ENCODE data around the gene RBFA. TPM values are rescaled to one million over a fixed set of nuclear protein-coding genes. Genes with fewer than 3 reads are reported as not detected.

RBFA gene
- total RNA-seq, 1 experiment from 2014 or later, result 45.3 TPM

DNA sequence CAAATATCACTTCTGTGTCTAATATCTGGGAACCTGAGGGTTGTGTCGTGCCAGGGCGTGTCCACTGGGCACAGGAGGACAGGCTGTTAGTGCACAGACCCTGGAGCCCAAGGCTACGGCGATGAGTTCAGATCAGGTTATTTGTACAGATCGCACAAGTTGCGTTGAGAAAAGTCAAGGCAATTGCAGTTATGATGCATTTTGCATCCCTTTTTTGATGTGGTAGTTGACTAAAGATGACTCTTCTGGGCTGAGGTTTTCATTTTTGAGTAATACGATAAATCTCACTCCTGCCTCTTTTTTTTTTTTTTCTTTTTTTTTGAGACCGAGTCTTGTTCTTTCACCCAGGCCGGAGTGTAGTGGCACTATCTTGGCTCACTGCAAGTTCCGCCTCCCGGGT is 7.2 kb downstream of the RBFA start:
- H2AFZ ChIP-seq (ENCODE audit: low read depth, low read length, poor library complexity, severe bottlenecking), result no peak overlapping the region
- intact Hi-C loops (cut with micrococcal nuclease), result no loop called here
- H3K9me3 ChIP-seq (ENCODE audit: control insufficient read depth in 1 of 2, insufficient read depth in 1 of 2, low read depth in 1 of 2, low read length in 2 of 2), result no peaks in the 10 kb centered on the region
- ATAC-seq (no peak), DNase-seq (ENCODE audit: low read depth, low spot score) (no peak)
- peaks cover 13 to 50% of the 10 kb centered on the region in 2 experiments; a peak in 3 of 4 replicates for H3K36me3 ChIP-seq (ENCODE audit: control insufficient read depth in 1 of 2, insufficient read depth in 2 of 2, low read length in 2 of 2)
- no peak overlapping the region for H3K9ac ChIP-seq (ENCODE audit: low read length)
- CTCF ChIA-PET, result no interaction called here
- H4K20me1 ChIP-seq (ENCODE audit: insufficient read depth), result no peaks in the 10 kb centered on the region
- H3K4me2 ChIP-seq (ENCODE audit: low read length), result no peak overlapping the region
- H3K4me1 ChIP-seq (ENCODE audit: control insufficient read depth in 1 of 2, insufficient read depth in 2 of 2, low read length in 2 of 2), result no peaks in the 10 kb centered on the region
- BruUV-seq (replicated peaks), result no TSS peak
- no peaks in the 10 kb centered on the region for H3K27me3 ChIP-seq (ENCODE audit: insufficient read depth, low read length)
- RAD21 ChIA-PET (ENCODE audit: low non-redundant PET in 1 of 2, low total read pairs in 2 of 2, uncharacterized antibody in 2 of 2, unreplicated experiment in 2 of 2), result no interaction called here
- no peak overlapping the region for H3K27ac ChIP-seq (ENCODE audit: low read depth, low read length)
- H3K79me2 ChIP-seq (ENCODE audit: insufficient read depth, low read length), result peaks cover 27% of the 10 kb centered on the region
- no peaks in the 10 kb centered on the region for H3K9me2 ChIP-seq (ENCODE audit: insufficient read depth)
- POLR2A ChIA-PET, result no interaction called here
- H3K4me3 ChIP-seq (replicated peaks in 1 of 2; ENCODE audit: low read depth in 1 of 2, low read length in 2 of 2), result no peak overlapping the region
- no peak for TF ChIP-seq POLR2AphosphoS5 (IDR thresholded peaks at IDR 0.05; ENCODE audit: low read depth, low read length)
- no peak for TF ChIP-seq ELF1 (IDR thresholded peaks at IDR 0.05; ENCODE audit: borderline replicate concordance, low read depth)
- no peak for TF ChIP-seq REST (IDR thresholded peaks at IDR 0.05; ENCODE audit: low read depth)
- no peak for TF ChIP-seq SP1 (IDR thresholded peaks at IDR 0.05; ENCODE audit: low read depth)
- no peak for TF ChIP-seq ZNF274 (IDR thresholded peaks at IDR 0.05; ENCODE audit: low read depth, low read length)
- TF ChIP-seq SIN3A (IDR thresholded peaks at IDR 0.05; ENCODE audit: low read depth), result no peak
- TF ChIP-seq EGR1 (IDR thresholded peaks at IDR 0.05; ENCODE audit: low read depth), result no peak
- TF ChIP-seq ZBTB33 (IDR thresholded peaks at IDR 0.05; ENCODE audit: extremely low read depth, insufficient replicate concordance, low read length), result no peak
- no peak for TF ChIP-seq FOSL1 (IDR thresholded peaks at IDR 0.05; ENCODE audit: low read depth)
- TF ChIP-seq CTCF (IDR thresholded peaks at IDR 0.05 in 2 of 3, conservative IDR thresholded peaks at IDR 0.05 in 1 of 3; ENCODE audit: borderline replicate concordance in 1 of 3, insufficient read depth in 1 of 3, low read depth in 2 of 3, low read length in 2 of 3), result no peak
- TF ChIP-seq YY1 (IDR thresholded peaks at IDR 0.05; ENCODE audit: extremely low read depth, insufficient replicate concordance, low read depth, low read length), result no peak
- TF ChIP-seq ZFX (IDR thresholded peaks at IDR 0.05), result no peak
- TF ChIP-seq CEBPB (IDR thresholded peaks at IDR 0.05; ENCODE audit: low read depth), result no peak
- TF ChIP-seq TCF7L2 (IDR thresholded peaks at IDR 0.05; ENCODE audit: borderline replicate concordance, extremely low read depth, insufficient read depth, insufficient read length), result no peak
- TF ChIP-seq SRF (IDR thresholded peaks at IDR 0.05; ENCODE audit: low read depth), result no peak
- no peak for TF ChIP-seq CBX3 (IDR thresholded peaks at IDR 0.05; ENCODE audit: low read depth)
- TF ChIP-seq ATF3 (IDR thresholded peaks at IDR 0.05), result no peak
- no peak for TF ChIP-seq MAX (IDR thresholded peaks at IDR 0.05)
- no peak for TF ChIP-seq EZH2phosphoT487 (IDR thresholded peaks at IDR 0.05; ENCODE audit: borderline replicate concordance)

All from HCT116 (cell line).